Measurements from ENCODE around the gene PNPLA6. TPM values are rescaled to one million over a fixed set of nuclear protein-coding genes. Genes with fewer than 3 reads are reported as not detected.

The PNPLA6 gene
- total and polyA plus RNA-seq, 2 of the 8 experiments (the other 6 are each of a cell fraction or from before 2014, with no cell fraction given): 55.1 to 121 TPM

DNA sequence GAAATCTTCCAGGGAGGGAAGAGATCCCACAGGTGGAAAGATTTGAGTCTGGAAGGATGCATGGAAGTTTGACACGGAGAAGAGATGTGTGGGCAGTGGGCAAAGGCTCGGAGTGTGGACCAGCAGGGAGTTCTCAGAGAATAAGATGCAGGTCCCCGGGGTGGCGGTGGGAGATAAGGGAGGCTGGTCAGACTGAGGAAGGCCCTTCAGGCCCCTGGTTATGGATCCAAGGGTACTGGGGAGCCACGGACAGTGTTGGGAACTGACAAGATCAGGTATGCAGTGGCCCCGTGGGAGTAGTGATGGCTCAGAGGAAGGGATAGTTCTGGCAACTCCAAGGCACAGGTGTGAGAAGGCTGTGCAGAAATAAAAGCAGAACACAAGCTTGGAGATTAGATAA is 62.7 kb downstream of the PNPLA6 start (continued):
- TF ChIP-seq BCL11A (IDR thresholded peaks at IDR 0.05; ENCODE audit: low read depth in 2 of 2, low read length in 2 of 2) (no peak), BRCA1 (IDR thresholded peaks at IDR 0.05; ENCODE audit: low read depth, low read length) (no peak)

Data from H1 (cell line).